Ascending aorta (tissue), 2 donors: Measurements from ENCODE around the gene ATG10. TPM values are rescaled to one million over a fixed set of nuclear protein-coding genes. Genes with fewer than 3 reads are reported as not detected.
"Not testable (repeated sequence)": the region's sequence is repeated elsewhere in the genome, so short reads cannot be mapped to it uniquely, and the experiment has no call there.

Source experiments
- DNase-seq, 2 donors: peaks; one replicate each; pipeline ENCODE4 v3.0.0-alpha.2; 2019; ENCODE audit warnings: low spot score in 2 of 2
- H3K27ac ChIP-seq, 2 donors: fragments of 200-600 bp; sonication (generic); one replicate each; pipeline ENCODE4 v1.5.1; 2016 to 2017; ENCODE audit warnings: mild to moderate bottlenecking in 1 of 2
- H3K27me3 ChIP-seq: fragments of 200-600 bp; sonication (generic); one replicate; pipeline ENCODE4 v1.5.1; 2017
- H3K36me3 ChIP-seq, 2 donors: fragments of 200-600 bp; sonication (generic); one replicate each; pipeline ENCODE4 v1.5.1; 2016
- H3K4me1 ChIP-seq, 2 donors: fragments of 200-600 bp; sonication (generic); one replicate each; pipeline ENCODE4 v1.5.1; 2016 to 2017; ENCODE audit warnings: mild to moderate bottlenecking in 1 of 2
- H3K4me3 ChIP-seq, 2 donors: fragments of 200-600 bp; sonication (generic); one replicate each; pipeline ENCODE4 v1.5.1; 2016 to 2017; ENCODE audit warnings: mild to moderate bottlenecking in 1 of 2
- H3K9me3 ChIP-seq, 2 donors: fragments of 200-600 bp; sonication (generic); one replicate each; pipeline ENCODE4 v1.5.1; 2016
- intact Hi-C: fragments of 100-400 bp; cut with DNase I; formaldehyde crosslinking; loops from one replicate; pipeline ENCODE4 v1.15.1; 2023
- total RNA-seq: library from RNA; depleted of rRNA; stranded (reverse); fragments of >200 nt; gene quantifications from one replicate; pipeline ENCODE4 v1.1.0, GENCODE V29; 2016
- TF ChIP-seq, protein P1 (sequence below), 3 experiments: fragments of 200-600 bp in 2 of 3; fragments of 450-650 bp in 1 of 3; sonication (generic) in 2 of 3; IDR thresholded peaks; one replicate each; pipeline ENCODE4 v1.5.1; 2016 to 2019; ENCODE audit warnings: antibody characterized with exemption in 3 of 3, mild to moderate bottlenecking in 1 of 3, moderate library complexity in 1 of 3

The ATG10 gene
- total RNA-seq, 1 donor from 2014 or later, result 8.4 TPM

DNA sequence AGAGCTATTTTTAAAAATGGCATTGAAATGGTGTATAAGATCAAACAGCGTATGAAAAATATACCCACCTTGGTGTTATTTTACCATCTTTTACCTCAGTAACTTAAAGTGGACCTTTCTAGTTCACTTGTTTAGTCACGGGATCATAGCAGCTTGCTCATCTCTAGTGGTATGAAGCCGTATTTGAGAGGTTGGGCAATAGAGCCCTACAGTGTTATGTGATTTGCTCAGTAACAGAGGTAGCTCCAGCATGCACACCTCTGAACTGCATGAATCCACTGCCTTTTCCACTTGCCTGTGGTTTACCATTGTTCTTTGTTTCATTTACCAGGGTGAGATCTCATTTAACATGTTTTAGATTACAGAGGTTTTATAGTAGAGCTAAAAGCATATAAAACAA, 134.4 kb downstream of the ATG10 start:
- H3K4me1 ChIP-seq, result peaks cover 0 to 10% of the 10 kb centered on the region in 2 donors
- H3K4me3 ChIP-seq, result no peak overlapping the region
- intact Hi-C loops, result no loop called here
- TF ChIP-seq, protein P1, sequence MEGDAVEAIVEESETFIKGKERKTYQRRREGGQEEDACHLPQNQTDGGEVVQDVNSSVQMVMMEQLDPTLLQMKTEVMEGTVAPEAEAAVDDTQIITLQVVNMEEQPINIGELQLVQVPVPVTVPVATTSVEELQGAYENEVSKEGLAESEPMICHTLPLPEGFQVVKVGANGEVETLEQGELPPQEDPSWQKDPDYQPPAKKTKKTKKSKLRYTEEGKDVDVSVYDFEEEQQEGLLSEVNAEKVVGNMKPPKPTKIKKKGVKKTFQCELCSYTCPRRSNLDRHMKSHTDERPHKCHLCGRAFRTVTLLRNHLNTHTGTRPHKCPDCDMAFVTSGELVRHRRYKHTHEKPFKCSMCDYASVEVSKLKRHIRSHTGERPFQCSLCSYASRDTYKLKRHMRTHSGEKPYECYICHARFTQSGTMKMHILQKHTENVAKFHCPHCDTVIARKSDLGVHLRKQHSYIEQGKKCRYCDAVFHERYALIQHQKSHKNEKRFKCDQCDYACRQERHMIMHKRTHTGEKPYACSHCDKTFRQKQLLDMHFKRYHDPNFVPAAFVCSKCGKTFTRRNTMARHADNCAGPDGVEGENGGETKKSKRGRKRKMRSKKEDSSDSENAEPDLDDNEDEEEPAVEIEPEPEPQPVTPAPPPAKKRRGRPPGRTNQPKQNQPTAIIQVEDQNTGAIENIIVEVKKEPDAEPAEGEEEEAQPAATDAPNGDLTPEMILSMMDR (IDR thresholded peaks at IDR 0.05), result no peak
- no peaks in the 10 kb centered on the region for H3K27me3 ChIP-seq
- no peaks in the 10 kb centered on the region for H3K9me3 ChIP-seq
- no peak for DNase-seq
- H3K27ac ChIP-seq, result no peak overlapping the region
- H3K36me3 ChIP-seq, result no peaks in the 10 kb centered on the region

DNA sequence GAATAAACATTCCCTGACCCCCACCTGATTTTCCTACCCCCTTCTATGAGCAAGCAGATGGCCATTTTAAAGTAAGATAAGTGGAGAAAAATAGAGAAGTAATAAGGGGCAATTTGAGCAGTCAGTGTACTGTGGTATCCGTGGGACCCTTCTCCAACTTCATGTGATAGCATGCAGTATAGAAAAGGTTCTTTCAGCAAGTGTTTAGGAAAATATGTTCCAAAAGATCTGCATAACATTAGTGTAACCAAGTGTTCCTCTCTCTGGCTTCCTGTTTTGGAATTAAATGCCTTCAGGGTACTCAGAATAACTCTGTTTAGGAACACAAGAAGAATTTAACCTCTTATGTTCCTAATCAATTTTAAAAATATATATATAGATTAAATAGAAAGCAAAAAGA, 134.9 kb downstream of the ATG10 start:
- H3K27me3 ChIP-seq, result no peaks in the 10 kb centered on the region
- TF ChIP-seq, protein P1 (IDR thresholded peaks at IDR 0.05), result no peak
- no peak for DNase-seq
- H3K4me3 ChIP-seq, result no peak overlapping the region
- no peaks in the 10 kb centered on the region for H3K9me3 ChIP-seq
- no peaks in the 10 kb centered on the region for H3K36me3 ChIP-seq
- peaks cover 0 to 10% of the 10 kb centered on the region in 2 donors for H3K4me1 ChIP-seq
- intact Hi-C loops, result no loop called here
- no peak overlapping the region for H3K27ac ChIP-seq

DNA sequence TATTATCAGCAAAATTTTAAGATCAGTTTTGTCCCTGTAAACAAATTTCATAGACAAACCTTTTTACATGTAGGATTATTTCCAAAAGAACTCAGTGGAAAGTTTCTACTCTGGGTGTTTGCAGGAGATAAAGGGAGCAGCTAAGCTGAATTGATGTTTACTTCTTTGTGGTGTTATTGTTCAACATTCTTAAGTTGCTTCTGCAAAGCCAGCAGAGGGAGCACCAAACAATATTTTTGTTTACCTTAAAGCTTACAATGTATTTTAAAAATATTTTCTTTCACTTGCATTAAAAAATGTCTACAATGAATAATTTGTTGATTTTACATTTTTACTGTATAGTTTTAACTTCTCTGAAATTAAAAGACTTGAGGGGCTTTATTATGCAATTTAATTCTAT, 135.4 kb downstream of the ATG10 start:
- DNase-seq, result no peak
- Histone ChIP-seq H3K27me3 (no peaks in the 10 kb centered on the region), H3K4me1 (peaks cover 0 to 10% of the 10 kb centered on the region in 2 donors), H3K36me3 (no peaks in the 10 kb centered on the region), H3K4me3 (no peak overlapping the region), H3K9me3 (no peaks in the 10 kb centered on the region), H3K27ac (no peak overlapping the region)
- intact Hi-C loops, result no loop called here
- TF ChIP-seq, protein P1 (IDR thresholded peaks at IDR 0.05), result no peak

GRCh38 chr5:82109013-82109412, 137.2 kb downstream of the ATG10 start:
- TF ChIP-seq, protein P1 (IDR thresholded peaks at IDR 0.05), result no peak
- intact Hi-C loops, result no loop called here
- no peaks in the 10 kb centered on the region for H3K36me3 ChIP-seq
- no peaks in the 10 kb centered on the region for H3K9me3 ChIP-seq
- no peak overlapping the region for H3K27ac ChIP-seq
- H3K27me3 ChIP-seq, result no peaks in the 10 kb centered on the region
- H3K4me1 ChIP-seq, result peaks cover 0 to 10% of the 10 kb centered on the region in 2 donors
- no peak for DNase-seq
- no peak overlapping the region for H3K4me3 ChIP-seq

DNA sequence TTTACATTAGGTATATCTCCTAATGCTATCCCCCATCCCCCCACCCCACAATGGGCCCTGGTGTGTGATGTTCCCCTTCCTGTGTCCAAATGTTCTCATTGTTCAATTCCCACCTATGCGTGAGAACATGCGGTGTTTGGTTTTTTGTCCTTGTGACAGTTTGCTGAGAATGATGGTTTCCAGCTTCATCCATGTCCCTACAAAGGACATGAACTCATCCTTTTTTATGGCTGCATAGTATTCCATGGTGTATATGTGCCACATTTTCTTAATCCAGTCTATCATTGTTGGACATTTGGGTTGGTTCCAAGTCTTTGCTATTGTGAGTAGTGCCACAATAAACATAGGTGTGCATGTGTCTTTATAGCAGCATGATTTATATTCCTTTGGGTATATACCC, 138.1 kb downstream of the ATG10 start:
- H3K27ac ChIP-seq, H3K4me3 ChIP-seq, DNase-seq, H3K9me3 ChIP-seq, H3K4me1 ChIP-seq, H3K27me3 ChIP-seq, intact Hi-C loops, H3K36me3 ChIP-seq: not testable (repeated sequence)

GRCh38 chr5:82111191-82111590, 139.4 kb downstream of the ATG10 start:
- DNase-seq, result no peak
- no peaks in the 10 kb centered on the region for H3K27me3 ChIP-seq
- H3K9me3 ChIP-seq, result no peaks in the 10 kb centered on the region
- H3K36me3 ChIP-seq, result no peaks in the 10 kb centered on the region
- peaks cover 0 to 9% of the 10 kb centered on the region in 2 donors for H3K4me1 ChIP-seq
- TF ChIP-seq, protein P1 (IDR thresholded peaks at IDR 0.05), result no peak
- no peak overlapping the region for H3K4me3 ChIP-seq
- intact Hi-C loops, result no loop called here
- H3K27ac ChIP-seq, result no peak overlapping the region
